Activated CD8-positive, alpha-beta T cell treated with anti-CD3 and anti-CD28 coated beads for 36 hours (primary cell): ENCODE data around the gene PIH1D2. TPM values are rescaled to one million over a fixed set of nuclear protein-coding genes. Genes with fewer than 3 reads are reported as not detected.
"Not testable (repeated sequence)": the region's sequence is repeated elsewhere in the genome, so short reads cannot be mapped to it uniquely, and the experiment has no call there.

Source experiments
- ATAC-seq: fragments of 200-7000 bp; cut with Tn5 transposase; one replicate; pipeline ENCODE4 v1.10.0; 2021; ENCODE audit warnings: mild to moderate bottlenecking, moderate library complexity
- CTCF ChIA-PET: fragments of 350-600 bp; sonication (Branson Sonifier 250); formaldehyde crosslinking; loops from one replicate; lab custom pipeline; 2021; ENCODE audit warnings: antibody characterized with exemption; lab: Charles Lee
- POLR2A ChIA-PET: fragments of 350-600 bp; sonication (Branson Sonifier 250); formaldehyde crosslinking; loops from one replicate; lab custom pipeline; 2021; ENCODE audit warnings: antibody characterized with exemption; lab: Charles Lee
- DNase-seq: peaks from one replicate; pipeline ENCODE4 v3.0.0-alpha.2; 2020
- H3K27ac Mint-ChIP-seq: one replicate; pipeline ENCODE4 v1.8.0; 2021; ENCODE audit warnings: mild to moderate bottlenecking, mixed read lengths
- H3K27me3 Mint-ChIP-seq: one replicate; pipeline ENCODE4 v1.8.0; 2021; ENCODE audit warnings: mixed read lengths
- H3K36me3 Mint-ChIP-seq: one replicate; pipeline ENCODE4 v1.8.0; 2021; ENCODE audit warnings: low read depth, mixed read lengths
- H3K4me1 Mint-ChIP-seq: one replicate; pipeline ENCODE4 v1.8.0; 2021; ENCODE audit warnings: low read depth, mixed read lengths
- H3K4me3 Mint-ChIP-seq: one replicate; pipeline ENCODE4 v1.8.0; 2021; ENCODE audit warnings: mild to moderate bottlenecking, moderate library complexity, mixed read lengths
- H3K9me3 Mint-ChIP-seq: one replicate; pipeline ENCODE4 v1.8.0; 2021; ENCODE audit warnings: mixed read lengths
- CTCF ChIP-seq: fragments of 200-600 bp; IDR thresholded peaks from one replicate; pipeline ENCODE4 v1.8.0; 2022; ENCODE audit warnings: antibody characterized with exemption, mild to moderate bottlenecking
- intact Hi-C: fragments of 100-400 bp; cut with micrococcal nuclease; formaldehyde crosslinking; loops from one replicate; pipeline ENCODE4 v1.10.0; 2022
- total RNA-seq, 2 experiments: library from RNA; stranded (reverse); gene quantifications; one replicate each; pipeline ENCODE4 v1.2.3, GENCODE V29; 2021

The PIH1D2 gene
- total RNA-seq, 2 experiments from 2014 or later: 0.61 to 0.67 TPM

DNA sequence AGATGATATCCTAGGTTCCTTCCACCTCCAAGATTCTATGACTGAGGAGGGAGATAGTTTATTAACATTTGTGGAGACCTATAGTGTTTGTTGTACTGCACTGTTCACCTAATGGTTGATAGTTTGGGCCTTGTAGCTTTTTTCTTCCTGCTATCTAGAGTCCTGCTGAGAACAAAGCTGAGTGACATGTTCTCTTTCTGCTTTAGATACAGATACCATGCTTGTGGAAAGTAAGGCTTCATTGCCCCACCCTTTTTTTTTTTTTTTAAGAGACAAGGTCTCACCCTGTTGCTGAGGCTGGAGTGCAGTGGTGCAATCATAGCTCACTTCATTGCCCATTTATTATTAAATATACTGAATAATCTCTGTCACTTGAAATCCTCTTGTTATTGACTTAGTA is 36.3 kb downstream of the PIH1D2 start:
- no peak overlapping the region for H3K27ac Mint-ChIP-seq
- intact Hi-C loops: no loop called here
- TF ChIP-seq CTCF: no peak
- H3K9me3 Mint-ChIP-seq: no peaks in the 10 kb centered on the region
- no peak for DNase-seq
- ChIA-PET CTCF (no interaction called here), POLR2A (interaction anchor here (0.6 kb wide), 1 partner anchor 108 kb away, joined by 3 read pairs; no protein-coding TSS in a partner anchor)
- no peaks in the 10 kb centered on the region for H3K27me3 Mint-ChIP-seq
- ATAC-seq: no peak
- H3K36me3 Mint-ChIP-seq: peaks cover 28% of the 10 kb centered on the region
- peaks cover 16% of the 10 kb centered on the region for H3K4me1 Mint-ChIP-seq
- H3K4me3 Mint-ChIP-seq: no peak overlapping the region

- Mint-ChIP-seq H3K4me3 (no peak overlapping the region), H3K27ac (no peak overlapping the region), H3K9me3 (no peaks in the 10 kb centered on the region), H3K27me3 (no peaks in the 10 kb centered on the region), H3K36me3 (peaks cover 39% of the 10 kb centered on the region), H3K4me1 (peaks cover 13% of the 10 kb centered on the region)
- ATAC-seq (no peak), DNase-seq (no peak)
- intact Hi-C loops: no loop called here
- TF ChIP-seq CTCF: no peak
- ChIA-PET POLR2A (no interaction called here), CTCF (no interaction called here)
These were observed 39.9 kb downstream of the PIH1D2 start for GRCh38 chr11:112033902-112034301.

GRCh38 chr11:112029460-112029859 is 44.4 kb downstream of the PIH1D2 start:
- H3K4me1 Mint-ChIP-seq: peaks cover 22% of the 10 kb centered on the region
- CTCF ChIA-PET: no interaction called here
- H3K9me3 Mint-ChIP-seq: no peaks in the 10 kb centered on the region
- H3K27ac Mint-ChIP-seq: no peak overlapping the region
- H3K27me3 Mint-ChIP-seq: no peaks in the 10 kb centered on the region
- ATAC-seq (no peak), DNase-seq (no peak)
- no peak overlapping the region for H3K4me3 Mint-ChIP-seq
- no peak for TF ChIP-seq CTCF
- peaks cover 39% of the 10 kb centered on the region for H3K36me3 Mint-ChIP-seq
- POLR2A ChIA-PET: interaction anchor here (0.6 kb wide), 1 partner anchor 10 kb away, joined by 3 read pairs; no protein-coding TSS in a partner anchor
- intact Hi-C loops: loop anchor here (10.0 kb wide), 1 partner anchor 95 kb away; the partner anchor contains the start of gene DIXDC1

GRCh38 chr11:112026784-112027410 is 46.9 kb downstream of the PIH1D2 start:
- H3K27ac Mint-ChIP-seq, CTCF ChIA-PET, H3K27me3 Mint-ChIP-seq, POLR2A ChIA-PET, H3K4me3 Mint-ChIP-seq, ATAC-seq, H3K9me3 Mint-ChIP-seq, DNase-seq: not testable (repeated sequence)
- intact Hi-C loops: loop anchor here (10.0 kb wide), 1 partner anchor 92 kb away; the partner anchor contains the start of gene DIXDC1
- H3K36me3 Mint-ChIP-seq: peaks cover 34% of the 10 kb centered on the region
- H3K4me1 Mint-ChIP-seq: peaks cover 30% of the 10 kb centered on the region

DNA sequence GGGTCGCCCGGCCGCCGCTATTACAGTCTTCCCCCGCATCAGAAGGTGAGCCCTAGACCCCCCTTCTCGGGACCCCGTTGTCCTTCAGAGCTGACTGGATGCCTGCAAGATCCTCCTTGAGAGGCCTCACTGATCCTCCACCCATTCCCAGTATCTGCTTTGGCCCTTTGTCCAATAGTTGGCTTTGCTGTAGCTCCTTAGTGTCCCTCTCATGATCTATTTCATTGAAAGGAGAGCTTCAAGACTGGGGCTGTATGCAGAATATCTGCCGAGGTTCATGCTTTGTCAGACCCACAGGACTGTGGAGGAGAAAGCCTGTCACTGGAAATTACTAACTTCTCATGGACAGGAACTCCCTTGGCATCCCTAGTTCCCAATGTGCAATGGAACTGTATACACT is 48.1 kb downstream of the PIH1D2 start:
- POLR2A ChIA-PET: interaction anchor here (1.9 to 2.0 kb wide), 2 partner anchors 17 to 99 kb away, joined by 5 to 9 read pairs; no protein-coding TSS in a partner anchor
- H3K4me1 Mint-ChIP-seq: peaks cover 30% of the 10 kb centered on the region
- intact Hi-C loops: loop anchor here (10.0 kb wide), 1 partner anchor 91 kb away; the partner anchor contains the start of gene DIXDC1
- H3K27me3 Mint-ChIP-seq: no peaks in the 10 kb centered on the region
- DNase-seq (no peak), ATAC-seq (peak; percentile 1)
- H3K27ac Mint-ChIP-seq: peak overlapping the region; percentile 100
- peaks cover 34% of the 10 kb centered on the region for H3K36me3 Mint-ChIP-seq
- H3K9me3 Mint-ChIP-seq: no peaks in the 10 kb centered on the region
- peak overlapping the region; percentile 99 for H3K4me3 Mint-ChIP-seq
- TF ChIP-seq CTCF: no peak
- CTCF ChIA-PET: interaction anchor here (0.7 kb wide), 1 partner anchor 94 kb away, joined by 3 read pairs; no protein-coding TSS in a partner anchor
